Measurements from ENCODE around the gene MESP2. TPM values are rescaled to one million over a fixed set of nuclear protein-coding genes. Genes with fewer than 3 reads are reported as not detected.

Gene MESP2
- total and polyA plus RNA-seq, 9 of the 15 experiments (the other 6 are each of a cell fraction or from before 2014, with no cell fraction given) = 0.08 to 0.82 (median 0.37) TPM

GRCh38 chr15:89751748-89752147 lies 24.4 kb upstream of the MESP2 start:
- Histone ChIP-seq H2AFZ (ENCODE audit: low read depth, low read length) (0 out of 2 replicates have a peak overlapping the region, but pooled peaks have one; percentile 93), H3K27me3 (ENCODE audit: control insufficient read depth in 2 of 2, insufficient read depth in 2 of 2, low read length in 2 of 2) (peaks cover 0 to 10% of the 10 kb centered on the region in 2 experiments; a peak in 3 of 5 replicates), H3K4me1 (replicated peaks in 1 of 2; ENCODE audit: control insufficient read depth in 2 of 2, insufficient read depth in 2 of 2, low read length in 2 of 2) (peaks cover 0 to 31% of the 10 kb centered on the region in 2 experiments; a peak in 3 of 5 replicates), H3K4me2 (ENCODE audit: insufficient read depth, low read length) (no peak overlapping the region), H3K9me3 (replicated peaks; ENCODE audit: control insufficient read depth, insufficient read depth, low read depth, low read length) (no peaks in the 10 kb centered on the region), H4K20me1 (replicated peaks; ENCODE audit: control insufficient read depth, insufficient read depth, low read length) (no peaks in the 10 kb centered on the region; the same call in 1 of the 2 replicates), H3K79me2 (ENCODE audit: control insufficient read depth, insufficient read depth, low read length) (no peaks in the 10 kb centered on the region), H3K36me3 (ENCODE audit: control insufficient read depth, insufficient read depth, low read length) (no peaks in the 10 kb centered on the region), H3K4me3 (no peak overlapping the region), H3K27ac (ENCODE audit: extremely low read depth, low read depth, low read length) (no peak overlapping the region), H3K9ac (ENCODE audit: insufficient read depth in 1 of 2, low read depth in 2 of 2, low read length in 2 of 2) (no peak overlapping the region), H3K9me1 (ENCODE audit: control insufficient read depth, insufficient read depth, low read length) (no peaks in the 10 kb centered on the region)
- 81% methylated on average over 5 of the region's 5 CpGs for WGBS (ENCODE audit: insufficient coverage, low coverage, missing lambda C conversion rate)
- in situ Hi-C loops (cut with MboI) = loop anchor here (10.0 kb wide), 1 partner anchor 343 kb away; no protein-coding TSS in a partner anchor
- TF ChIP-seq ZBTB40 (IDR thresholded peaks at IDR 0.05) (no peak), ZBTB40 (CRISPR knock-in tag; IDR thresholded peaks at IDR 0.05) (no peak), KLF16 (IDR thresholded peaks at IDR 0.05) (no peak), KDM5B (IDR thresholded peaks at IDR 0.05; ENCODE audit: insufficient replicate concordance, low read depth, low read length) (peak; percentile 34), NONO (IDR thresholded peaks at IDR 0.05; ENCODE audit: low read depth in 2 of 2, low read length in 1 of 2) (no peak), ESRRA (IDR thresholded peaks at IDR 0.05; ENCODE audit: borderline replicate concordance, low read depth) (no peak)
- DNase-seq (ENCODE audit: extremely low read depth in 1 of 4, low spot score in 3 of 4) (no peak), FAIRE-seq (no peak), ATAC-seq (no peak)
- POLR2A ChIA-PET = no interaction called here
- BruUV-seq (replicated peaks) = no TSS peak
- CTCF ChIA-PET (ENCODE audit: low intra/inter-chr PET ratio) = interaction anchor here (1.6 kb wide), 1 partner anchor 123 kb away, joined by 5 read pairs; no protein-coding TSS in a partner anchor
- intact Hi-C loops (cut with micrococcal nuclease) = no loop called here
